NCI-H146 treated with DMSO at 0.1 percent for 48 hours (cell line): ENCODE results near the gene CDK1.
A peak's percentile ranks its signal among the peaks of the same experiment; 100 is the strongest.

Experiments
- DNase-seq: peaks from one replicate; lab custom pipeline; 2025; ENCODE audit not compliant: unreplicated experiment; lab: John Stamatoyannopoulos, UW

CDK1 gene

DNA sequence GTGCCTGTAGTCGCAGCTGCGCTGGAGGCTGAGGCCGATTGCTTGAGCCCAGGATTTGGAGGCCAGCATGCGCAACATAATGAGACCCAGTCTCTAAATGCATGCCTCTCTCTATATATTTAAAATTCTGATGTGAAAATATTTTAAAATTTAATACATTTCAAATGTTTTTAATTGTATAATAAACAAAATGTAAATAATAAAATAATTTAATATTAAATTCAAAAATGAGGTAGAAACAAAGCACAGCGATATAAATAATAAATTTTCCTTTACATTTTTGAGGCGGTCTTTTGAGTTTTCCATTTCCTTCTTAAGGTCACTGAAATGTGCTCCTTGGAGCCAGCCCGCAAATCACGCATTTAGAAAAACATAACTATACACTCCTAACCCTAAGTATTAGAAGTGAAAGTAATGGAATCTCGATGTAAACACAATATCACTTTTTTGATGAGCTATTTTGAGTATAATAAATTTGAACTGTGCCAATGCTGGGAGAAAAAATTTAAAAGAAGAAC, 523 bp upstream of the CDK1 start:
- no peak for DNase-seq

DNA sequence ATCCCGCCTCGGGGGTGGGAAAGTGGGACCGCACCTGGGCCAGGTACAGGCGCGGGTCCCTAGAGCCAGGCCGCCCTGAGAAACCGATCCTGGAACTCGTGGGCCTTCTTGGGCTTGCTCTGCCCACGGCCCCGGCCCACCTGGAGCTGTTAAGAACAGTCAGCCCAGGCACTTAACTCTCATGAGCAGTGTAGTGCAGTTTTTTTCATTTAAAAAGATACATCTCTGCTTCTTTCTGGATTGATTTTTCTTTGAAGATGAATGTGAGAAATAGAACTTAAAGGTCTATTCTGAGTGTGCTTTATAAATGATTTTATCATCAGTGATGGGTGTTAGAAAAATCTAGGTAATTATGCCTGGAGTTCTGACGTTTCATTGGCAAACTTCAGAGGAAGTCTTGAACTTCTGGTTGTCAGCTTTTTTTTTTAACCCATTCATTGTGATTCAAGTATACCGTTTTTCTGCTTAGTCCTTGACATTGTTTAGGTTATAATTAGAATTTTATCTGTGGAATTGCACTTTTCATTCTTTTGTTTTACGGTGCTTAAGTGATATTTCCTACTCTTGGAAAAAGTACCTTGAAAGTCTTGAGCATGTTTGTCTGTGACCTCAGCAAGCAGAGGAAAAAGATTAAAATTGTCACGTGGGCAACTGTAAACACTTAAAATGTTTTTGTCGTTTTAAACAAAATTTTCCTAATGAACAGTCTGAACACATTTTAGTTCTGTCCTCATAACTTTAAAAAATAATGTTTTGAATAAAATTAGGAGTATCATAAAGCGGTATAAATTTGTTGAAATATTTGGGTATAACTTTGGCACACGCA, 906 bp downstream of the CDK1 start:
- no peak for DNase-seq

DNA sequence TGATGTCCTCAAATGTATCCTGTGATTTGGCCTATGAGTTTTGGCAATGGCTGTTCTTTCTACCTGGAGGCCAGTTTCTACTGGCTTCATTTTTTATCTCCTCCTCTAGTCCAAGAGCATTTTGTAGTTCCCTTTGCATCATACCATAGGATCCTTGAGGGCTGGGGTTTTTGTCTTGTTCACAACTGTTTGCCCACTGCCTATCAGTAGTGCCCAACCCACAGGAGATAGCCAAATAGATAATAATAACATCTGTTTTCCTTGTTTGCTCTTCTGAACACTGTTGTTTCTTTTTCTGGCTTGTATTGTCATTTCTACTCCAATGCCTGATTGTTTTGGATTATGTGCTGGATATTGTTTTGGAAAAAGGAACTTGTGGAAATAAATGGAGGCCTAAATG, 3.4 kb downstream of the CDK1 start:
- DNase-seq, result no peak

DNA sequence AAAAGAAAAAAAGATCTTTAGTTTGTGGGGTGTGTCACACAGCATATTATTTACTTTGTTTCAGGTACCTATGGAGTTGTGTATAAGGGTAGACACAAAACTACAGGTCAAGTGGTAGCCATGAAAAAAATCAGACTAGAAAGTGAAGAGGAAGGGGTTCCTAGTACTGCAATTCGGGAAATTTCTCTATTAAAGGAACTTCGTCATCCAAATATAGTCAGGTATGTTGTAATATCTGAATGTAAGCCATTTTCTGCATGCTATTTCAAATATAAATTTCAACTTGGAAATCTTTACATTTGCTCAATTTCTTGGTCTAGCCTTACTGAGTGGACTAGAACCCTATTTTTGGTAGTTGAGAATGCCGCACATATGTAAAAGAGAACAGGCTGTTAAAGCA, 6.4 kb downstream of the CDK1 start:
- DNase-seq, result no peak

DNA sequence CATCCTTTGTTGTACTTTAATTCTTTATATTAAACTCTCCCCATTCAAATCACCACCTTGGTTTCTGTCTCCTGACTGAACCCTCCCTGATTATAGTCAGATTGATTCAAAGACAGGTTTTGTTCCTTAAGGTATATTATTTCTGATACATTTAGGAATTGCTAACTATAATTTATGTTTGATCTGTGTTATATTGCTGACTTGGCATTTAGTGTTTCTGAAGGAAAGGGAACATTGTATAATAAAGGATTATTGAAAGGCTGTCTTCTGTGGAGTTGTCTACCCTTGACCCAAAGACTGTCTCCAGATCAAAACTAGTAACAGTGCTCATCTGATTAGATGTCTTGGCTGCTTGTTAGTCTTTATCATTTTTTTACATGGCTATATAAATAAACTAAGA, 10.3 kb downstream of the CDK1 start:
- no peak for DNase-seq

DNA sequence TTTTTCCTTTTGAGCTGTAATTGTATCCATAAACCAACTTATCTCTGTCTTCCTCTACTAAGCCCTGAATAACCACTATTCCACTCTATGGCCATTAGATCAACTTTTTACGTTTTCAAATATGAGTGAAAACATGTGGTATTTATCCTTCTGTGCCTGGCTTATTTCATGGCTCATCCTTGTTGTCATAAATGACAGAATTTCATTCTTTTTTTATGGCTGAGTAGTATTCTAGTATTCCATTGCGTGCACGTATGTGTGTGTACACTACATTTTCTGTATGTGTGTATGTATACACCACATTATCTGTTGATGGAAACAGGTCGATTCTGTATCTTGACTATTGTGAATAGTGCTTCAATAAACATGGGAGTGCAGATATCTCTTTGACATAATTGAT, 11.1 kb downstream of the CDK1 start:
- DNase-seq, result no peak

DNA sequence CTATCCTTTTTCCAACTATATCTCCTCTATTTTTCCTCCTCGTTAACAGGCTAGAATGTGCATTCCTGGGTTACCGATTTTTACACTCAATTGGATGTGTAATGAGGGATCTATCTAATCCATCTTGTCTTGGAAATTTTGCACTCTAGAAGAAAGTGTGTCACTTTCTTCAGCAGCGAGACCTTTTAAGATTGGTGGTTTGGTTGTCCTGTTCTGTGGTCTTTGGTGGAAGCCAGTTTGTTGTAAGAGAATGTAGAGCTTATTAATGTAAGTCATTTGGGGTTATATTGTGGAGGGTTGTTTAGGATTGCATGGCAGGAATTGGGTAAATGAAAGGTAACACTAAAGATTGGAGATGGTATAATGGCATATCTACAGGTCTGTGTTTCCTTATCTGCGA, 16.7 kb downstream of the CDK1 start:
- DNase-seq, result no peak

DNA sequence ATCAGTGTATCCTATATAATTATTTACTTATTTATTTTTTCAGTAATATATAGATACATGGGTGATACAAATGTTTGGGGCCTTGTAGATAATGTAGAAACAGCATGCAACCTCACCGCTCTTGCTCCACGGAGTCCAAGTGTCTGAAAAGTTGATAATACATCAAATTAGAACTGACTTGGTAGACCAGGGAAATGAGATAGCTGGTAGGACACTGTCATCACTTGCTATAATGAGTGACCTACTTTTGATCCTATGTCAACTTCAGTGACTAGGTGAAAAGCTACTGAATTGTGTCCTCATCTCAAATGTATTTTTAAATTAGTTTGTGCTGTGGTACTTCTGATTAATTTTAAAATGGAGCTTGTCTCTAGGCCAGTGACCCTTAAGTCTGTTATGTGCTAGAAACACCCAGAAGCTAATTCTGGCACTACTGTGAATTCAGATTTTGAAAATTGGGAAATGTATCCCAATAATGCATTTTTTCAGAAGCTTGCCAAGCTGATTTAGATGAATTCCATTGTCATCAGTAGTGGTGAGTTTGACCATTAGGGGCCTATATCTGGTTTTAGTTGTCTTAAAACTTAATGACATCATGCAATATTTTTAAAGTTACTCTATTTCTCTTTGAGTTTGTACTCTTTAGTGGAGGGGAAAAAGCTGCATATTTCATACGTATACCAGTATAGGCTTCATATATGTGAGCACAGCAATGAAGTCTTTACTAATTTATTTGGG, 17.4 kb downstream of the CDK1 start:
- DNase-seq, result no peak

DNA sequence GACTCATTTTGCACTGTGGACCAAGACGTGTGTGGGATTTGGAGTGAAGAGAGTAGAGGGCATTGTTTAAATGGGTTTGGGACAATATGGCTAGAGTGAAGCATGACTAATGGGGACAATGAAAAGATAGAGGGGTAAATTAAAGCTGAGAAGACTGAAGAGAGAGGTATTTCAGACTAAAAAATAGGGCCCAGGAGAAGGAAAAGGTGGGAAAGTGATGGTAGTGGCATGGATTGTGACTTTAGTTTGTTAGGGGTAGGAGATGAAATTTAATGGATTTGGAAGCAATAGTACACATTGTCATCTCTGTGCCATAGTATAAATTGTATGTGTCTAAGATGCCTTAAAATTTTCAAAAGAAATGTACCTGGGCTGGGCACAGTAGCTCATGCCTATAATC, 18.2 kb downstream of the CDK1 start:
- DNase-seq, result no peak

DNA sequence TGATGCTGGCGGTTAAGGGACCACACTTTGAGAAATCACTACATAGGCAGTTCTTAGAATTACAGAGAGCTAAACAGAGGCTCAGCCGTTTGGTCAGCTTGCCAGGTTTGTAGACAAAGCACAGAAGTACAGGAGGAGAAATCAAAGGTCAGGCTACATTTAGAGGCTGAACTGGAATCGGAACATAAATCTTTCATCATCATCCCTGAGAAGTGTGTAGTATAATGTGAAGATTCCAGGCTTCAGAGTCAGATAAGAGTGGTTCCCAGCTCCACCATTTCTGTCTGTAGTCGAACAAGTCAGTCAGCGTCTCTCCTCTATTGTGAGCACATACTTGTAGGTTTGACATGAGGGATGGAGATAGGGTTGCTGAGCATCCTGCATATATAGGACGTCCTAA, 18.9 kb downstream of the CDK1 start:
- DNase-seq, result no peak

DNA sequence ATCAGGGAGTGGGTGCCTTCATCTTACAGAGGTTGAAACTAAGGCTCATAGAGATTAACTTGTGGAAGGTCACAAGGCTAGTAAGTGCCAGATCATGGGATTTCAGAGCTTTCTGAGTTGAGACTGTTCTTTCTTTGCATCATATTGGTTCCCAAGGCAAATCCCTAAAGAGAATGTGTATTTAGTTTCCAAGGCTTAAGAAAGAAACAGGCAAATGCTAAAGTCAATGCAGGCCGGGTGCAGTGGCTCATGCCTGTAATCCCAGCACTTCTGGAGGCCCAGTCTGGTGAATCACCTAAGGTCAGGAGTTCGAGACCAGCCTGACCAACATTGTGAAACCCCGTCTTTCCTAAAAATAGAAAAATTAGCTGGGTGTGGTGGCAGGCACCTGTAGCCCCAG, 19.8 kb downstream of the CDK1 start:
- no peak for DNase-seq

DNA sequence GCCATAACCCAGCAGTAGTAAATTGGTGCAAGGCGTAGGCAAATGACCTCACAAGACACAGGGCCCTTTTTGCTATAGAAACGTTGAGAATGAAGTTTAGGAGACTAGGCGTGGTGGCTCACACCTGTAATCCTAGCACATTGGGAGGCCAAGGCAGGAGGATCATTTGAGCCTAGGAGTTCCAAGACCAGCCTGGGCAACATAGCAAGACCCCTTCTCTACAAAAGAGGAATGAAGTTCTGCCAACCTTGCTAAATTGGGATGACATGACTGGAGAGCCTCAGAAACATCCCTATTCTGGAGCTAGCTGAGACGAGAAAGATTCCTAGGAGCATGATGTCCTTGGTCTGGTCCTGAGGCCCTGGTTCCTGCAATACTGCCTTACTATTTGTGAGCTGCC, 20.6 kb downstream of the CDK1 start:
- no peak for DNase-seq

DNA sequence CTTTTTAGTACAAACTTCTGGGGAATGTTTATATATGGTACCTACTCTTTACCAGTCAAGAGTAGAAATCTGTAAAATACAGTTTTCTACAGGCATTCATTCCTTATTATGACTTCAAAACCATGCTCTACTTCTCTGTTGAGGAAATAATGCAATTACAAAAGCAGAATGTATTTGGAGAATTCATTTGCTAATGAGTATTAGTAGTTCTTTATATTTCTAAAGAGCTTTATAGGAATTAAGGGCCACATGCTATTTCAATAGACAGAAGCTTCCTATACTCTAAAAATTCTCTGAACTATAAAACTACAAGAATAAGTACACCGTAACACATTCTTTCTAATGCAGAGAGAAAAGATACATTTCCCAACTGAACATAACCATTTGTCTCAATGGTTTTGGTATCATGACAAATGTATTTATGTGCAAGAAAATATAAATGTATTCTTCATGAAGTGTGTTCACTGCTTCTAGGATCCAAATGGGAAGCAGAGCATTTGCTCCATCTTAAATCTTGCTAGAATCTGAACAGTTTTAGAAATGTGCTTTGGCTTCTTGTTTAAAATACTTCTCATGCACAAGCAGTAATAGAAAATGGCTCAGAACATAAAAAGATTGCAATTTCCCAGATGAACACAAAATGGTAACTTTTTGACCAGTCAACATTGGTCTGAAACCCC, 21.8 kb downstream of the CDK1 start:
- DNase-seq, result no peak

DNA sequence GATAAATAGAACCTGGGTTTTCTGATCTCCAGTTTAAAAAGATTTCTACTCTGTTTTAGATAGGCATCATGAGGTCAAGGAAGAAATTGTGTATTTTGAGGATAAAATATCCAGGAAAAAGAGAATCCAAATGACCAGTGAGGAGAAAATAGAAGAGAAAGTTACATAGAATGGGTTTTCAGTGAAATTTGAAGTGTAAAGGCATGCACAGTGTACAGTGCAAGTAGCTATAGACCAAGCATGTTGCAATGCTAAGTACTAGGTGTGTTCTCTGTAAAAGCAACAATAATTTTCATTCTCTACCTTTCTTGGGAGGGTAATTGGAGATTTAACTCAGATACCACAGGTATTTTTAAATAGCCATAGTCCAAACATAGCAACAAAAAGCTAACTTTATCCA, 22.6 kb downstream of the CDK1 start:
- DNase-seq, result no peak

DNA sequence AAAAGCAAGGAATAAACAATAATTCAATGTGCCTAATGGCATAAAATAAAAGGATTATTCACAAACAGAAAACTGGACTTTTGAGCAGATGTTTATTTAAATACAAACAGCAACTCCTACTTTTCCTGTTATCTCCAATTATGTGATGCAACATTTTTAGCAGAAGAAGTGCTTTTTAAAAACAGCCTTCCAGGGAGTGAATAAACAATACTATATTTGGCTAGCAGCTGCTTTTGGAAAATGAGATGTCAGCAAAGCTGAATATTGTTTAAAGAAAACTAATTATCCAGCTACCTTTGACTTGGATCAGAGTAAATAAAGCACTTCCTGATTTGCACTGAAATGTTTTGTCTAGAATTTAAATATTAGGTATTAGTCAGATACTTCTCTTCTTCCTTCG, 23.2 kb downstream of the CDK1 start:
- DNase-seq, result peak; percentile 66

DNA sequence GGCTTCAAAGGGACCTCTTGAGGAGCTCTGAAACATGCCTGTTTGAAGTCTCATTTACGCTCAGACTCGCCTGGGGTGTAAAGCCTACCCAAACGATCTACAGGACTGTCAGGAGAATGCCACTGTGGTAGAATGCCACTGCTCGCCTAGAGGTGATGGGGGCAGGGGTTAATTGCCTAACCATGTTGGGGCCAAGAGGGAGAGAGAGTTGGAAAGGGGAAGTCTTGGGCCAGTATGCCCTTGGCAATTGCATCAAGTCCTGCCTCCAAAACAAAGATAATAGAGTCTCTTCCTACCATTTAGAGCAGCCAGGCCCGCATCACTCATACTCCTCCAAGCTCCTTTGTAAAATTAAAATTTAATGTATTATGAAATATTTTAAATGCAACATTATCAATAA, 25.2 kb downstream of the CDK1 start:
- no peak for DNase-seq

DNA sequence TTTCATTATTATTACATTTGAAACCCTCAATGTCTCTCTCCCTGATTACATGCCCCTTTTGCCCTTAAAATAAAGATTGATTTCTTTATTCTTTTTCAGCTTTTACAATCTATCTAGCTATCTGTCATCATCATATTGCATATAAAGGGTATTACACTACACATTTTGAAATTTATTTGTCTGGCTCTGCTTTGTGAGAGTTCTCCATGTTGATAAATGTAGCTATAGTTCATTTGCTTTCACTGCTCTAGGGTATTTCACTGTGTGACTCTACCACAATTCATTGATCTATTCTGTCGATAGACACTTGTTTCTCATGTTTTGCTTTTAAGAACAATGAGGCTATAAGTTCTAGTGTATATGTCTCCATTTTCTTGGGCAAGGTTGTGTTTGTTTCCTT, 25.6 kb downstream of the CDK1 start:
- DNase-seq, result no peak

DNA sequence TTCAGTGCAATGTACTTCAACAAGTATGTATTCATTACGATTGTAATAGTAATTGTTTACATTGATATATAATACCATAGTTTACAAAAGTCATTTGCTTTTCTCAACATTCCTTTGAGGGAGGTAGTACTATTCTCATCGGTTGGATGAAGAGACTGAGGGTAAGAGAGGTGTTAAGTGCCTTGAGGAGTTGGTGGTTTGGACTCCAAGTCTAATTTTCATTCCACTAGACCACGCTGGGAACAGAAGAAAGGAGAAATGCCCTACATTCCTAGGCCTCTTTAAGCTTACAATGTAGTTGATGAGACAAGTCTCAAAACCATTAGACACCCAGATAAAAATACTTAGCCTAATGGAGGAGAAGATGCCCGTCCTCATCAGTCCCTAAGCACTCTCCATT, 28.6 kb downstream of the CDK1 start:
- no peak for DNase-seq

DNA sequence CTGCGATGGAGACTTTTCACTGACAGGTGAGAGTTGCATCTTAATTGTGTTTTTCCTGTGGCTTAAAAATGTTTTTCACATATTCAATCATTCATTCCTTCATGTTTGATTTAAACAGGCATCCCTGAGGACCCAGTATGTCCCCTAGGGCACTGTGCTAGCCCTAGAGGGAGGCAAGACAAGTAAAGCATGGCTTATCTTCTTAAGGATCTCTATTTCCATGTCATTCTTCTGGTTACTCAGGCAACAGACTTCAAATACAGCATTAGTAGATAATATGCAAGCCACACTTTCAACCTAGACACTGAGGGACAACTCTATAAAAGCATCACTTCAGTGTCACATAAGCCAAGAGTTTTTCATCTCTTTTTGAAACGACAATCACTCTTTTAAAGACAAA, 29.2 kb downstream of the CDK1 start:
- no peak for DNase-seq

DNA sequence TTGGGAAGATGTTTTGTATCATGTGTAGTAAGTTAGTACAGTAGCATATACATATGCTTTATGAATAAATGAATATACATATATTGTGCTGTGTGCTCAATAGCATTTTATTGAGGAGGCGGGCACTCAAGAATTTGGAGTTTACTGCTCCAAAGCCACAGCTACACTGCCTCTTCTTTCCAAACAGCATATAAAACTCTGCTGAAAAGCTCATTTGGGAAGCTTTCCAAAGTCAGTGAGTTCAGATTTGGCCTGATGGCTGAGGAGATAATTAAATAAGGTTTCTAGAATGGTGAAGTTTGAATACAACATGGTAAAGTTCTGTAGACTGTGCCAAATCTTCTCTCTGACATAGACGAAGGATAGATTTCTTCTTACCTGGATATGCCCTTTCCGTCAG, 29.8 kb downstream of the CDK1 start:
- no peak for DNase-seq

DNA sequence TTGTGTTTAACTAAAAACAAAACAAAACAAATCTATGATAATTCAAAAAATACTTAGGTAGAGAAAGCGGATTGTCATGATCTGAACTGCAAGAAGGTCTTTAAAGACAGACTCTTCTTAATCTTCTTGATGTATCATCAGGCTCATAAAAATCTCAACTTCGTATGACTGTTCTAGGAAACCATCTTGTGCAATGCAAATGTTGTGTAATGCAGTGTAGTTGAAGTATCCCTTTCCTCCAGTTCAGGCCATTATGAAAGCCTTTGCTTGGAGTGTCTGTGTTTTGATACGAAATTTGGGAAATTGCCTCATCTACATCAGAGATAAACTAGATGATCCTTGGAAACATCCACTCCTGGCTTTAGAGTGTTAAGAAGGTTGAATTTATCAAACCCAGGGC, 30.9 kb downstream of the CDK1 start:
- no peak for DNase-seq
